ENCODE data around the gene CFD.

Gene CFD

GRCh38 chr19:912181-913079 is 53.0 kb downstream of the CFD start:
- DNase-seq, result no peak
